DND-41 (cell line): ENCODE measurements around the gene ZFYVE1.
"Not testable (repeated sequence)": the region's sequence is repeated elsewhere in the genome, so short reads cannot be mapped to it uniquely, and the experiment has no call there.

ENCODE experiments used
- ATAC-seq: fragments of 200-7000 bp; cut with Tn5 transposase; 3 replicates; pipeline ENCODE4 v1.9.1; 2021; ENCODE audit warnings: low read depth; ENCODE audit not compliant: insufficient read depth
- DNase-seq: peaks from one replicate; pipeline ENCODE4 v3.0.0-alpha.2; 2020
- H2AFZ ChIP-seq: 2 replicates; pipeline ENCODE4 v1.6.0; 2012; ENCODE audit warnings: low read depth, low read length
- H3K27ac ChIP-seq: 2 replicates; pipeline ENCODE4 v1.5.1; 2012; ENCODE audit warnings: low read length, inconsistent platforms
- H3K27me3 ChIP-seq: fragments of 200-600 bp; sonication (generic); 2 replicates; pipeline ENCODE4 v1.6.0; 2012; ENCODE audit warnings: low read length, mild to moderate bottlenecking, inconsistent platforms; ENCODE audit not compliant: insufficient read depth, poor library complexity
- H3K36me3 ChIP-seq: 2 replicates; pipeline ENCODE4 v1.5.1; 2012; ENCODE audit warnings: low read length, inconsistent platforms; ENCODE audit not compliant: insufficient read depth
- H3K4me1 ChIP-seq: 2 replicates; pipeline ENCODE4 v1.5.1; 2012; ENCODE audit warnings: mild to moderate bottlenecking, low read length; ENCODE audit not compliant: insufficient read depth
- H3K4me2 ChIP-seq: 2 replicates; pipeline ENCODE4 v1.6.0; 2012; ENCODE audit warnings: mild to moderate bottlenecking, moderate library complexity, low read length, inconsistent platforms; ENCODE audit not compliant: insufficient read depth
- H3K4me3 ChIP-seq, 2 experiments: fragments of 200-600 bp in 1 of 2; shearing (Covaris generic) in 1 of 2; 2 replicates each; pipeline ENCODE4 v1.5.1; 2012 to 2016; ENCODE audit warnings: inconsistent platforms in 2 of 2, low read length in 2 of 2, mild to moderate bottlenecking in 2 of 2, low read depth in 1 of 2, moderate library complexity in 1 of 2
- H3K79me2 ChIP-seq: 2 replicates; pipeline ENCODE4 v1.6.0; 2012; ENCODE audit warnings: low read length, inconsistent platforms; ENCODE audit not compliant: insufficient read depth
- H3K9ac ChIP-seq: 2 replicates; pipeline ENCODE4 v1.6.0; 2012; ENCODE audit warnings: low read depth, mild to moderate bottlenecking, inconsistent platforms, low read length, moderate library complexity
- H3K9me3 ChIP-seq: 2 replicates; pipeline ENCODE4 v1.5.1; 2012; ENCODE audit warnings: low read length, moderate library complexity, mild to moderate bottlenecking, inconsistent platforms; ENCODE audit not compliant: insufficient read depth, severe bottlenecking
- H4K20me1 ChIP-seq: 2 replicates; pipeline ENCODE4 v1.6.0; 2012; ENCODE audit warnings: low read length; ENCODE audit not compliant: insufficient read depth
- CTCF ChIP-seq: IDR thresholded peaks from 2 replicates; pipeline ENCODE4 v1.5.1; 2012; ENCODE audit warnings: borderline replicate concordance, low read length, moderate library complexity, mild to moderate bottlenecking; ENCODE audit not compliant: poor library complexity, severe bottlenecking; ENCODE audit errors: extremely low read depth
- EZH2 ChIP-seq: IDR thresholded peaks from 3 replicates; pipeline ENCODE4 v1.6.1; 2012; ENCODE audit warnings: borderline replicate concordance, low read depth, mild to moderate bottlenecking, moderate library complexity, low read length, inconsistent platforms; ENCODE audit not compliant: severe bottlenecking

Gene ZFYVE1

DNA sequence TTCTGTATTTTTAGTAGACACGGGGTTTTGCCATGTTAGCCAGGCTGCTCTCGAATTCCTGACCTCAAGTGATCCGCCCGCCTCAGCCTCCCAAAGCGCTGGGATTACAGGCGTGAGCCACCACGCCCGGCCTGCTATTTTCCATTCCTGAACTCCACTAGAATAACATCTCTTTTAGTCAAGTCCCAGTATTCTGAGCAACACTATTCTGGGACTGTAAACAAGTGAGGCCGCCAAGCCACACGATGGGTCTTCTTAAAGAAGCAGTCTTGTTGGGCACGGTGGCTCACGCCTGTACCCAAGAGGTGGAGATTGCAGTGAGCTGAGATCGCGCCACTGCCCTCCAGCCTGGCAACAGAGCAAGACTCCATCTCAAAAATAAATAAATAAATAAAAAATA, 11.4 kb downstream of the ZFYVE1 start:
- not testable (repeated sequence) for H3K4me1 ChIP-seq, H3K4me2 ChIP-seq, DNase-seq, H3K27ac ChIP-seq, H2AFZ ChIP-seq, H3K9ac ChIP-seq, H3K9me3 ChIP-seq, H3K4me3 ChIP-seq, ATAC-seq, H4K20me1 ChIP-seq, H3K27me3 ChIP-seq
- Histone ChIP-seq H3K79me2 (peaks cover 32% of the 10 kb centered on the region), H3K36me3 (peaks cover 53% of the 10 kb centered on the region)

DNA sequence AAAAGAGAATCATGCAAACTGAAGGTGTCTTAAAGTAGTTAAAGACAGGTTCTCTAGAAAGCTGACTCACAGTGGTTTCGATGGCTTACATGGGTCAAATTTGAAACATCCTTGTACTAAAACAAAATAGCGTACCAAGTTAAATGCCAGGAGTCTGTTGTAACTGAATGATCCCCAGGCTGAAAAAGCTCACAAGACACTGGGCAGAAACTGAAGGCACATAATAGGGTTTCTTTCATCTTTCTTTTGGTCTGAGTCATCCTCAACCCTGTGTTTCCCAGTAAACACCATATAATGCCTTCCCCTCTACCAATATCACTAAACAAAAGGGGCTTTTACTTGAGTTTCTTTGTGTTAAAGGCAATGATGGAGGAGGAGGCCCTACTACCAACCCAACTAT, 12.8 kb downstream of the ZFYVE1 start:
- no peak overlapping the region for H3K4me2 ChIP-seq
- no peak for DNase-seq
- no peak overlapping the region for H3K4me3 ChIP-seq

GRCh38 chr14:73011189-73011588, 15.7 kb downstream of the ZFYVE1 start:
- peaks cover 38% of the 10 kb centered on the region for H3K79me2 ChIP-seq
- not testable (repeated sequence) for H2AFZ ChIP-seq, H3K9ac ChIP-seq, H3K4me1 ChIP-seq, H3K27me3 ChIP-seq, DNase-seq, H3K4me2 ChIP-seq, H3K9me3 ChIP-seq, H3K4me3 ChIP-seq, H3K27ac ChIP-seq, ATAC-seq, H4K20me1 ChIP-seq
- H3K36me3 ChIP-seq: peaks cover 54% of the 10 kb centered on the region

More for the DNA sequence above, 12.8 kb downstream of the ZFYVE1 start:
- no peak for ATAC-seq
- peaks cover 35% of the 10 kb centered on the region for H3K79me2 ChIP-seq
- H3K4me1 ChIP-seq: no peaks in the 10 kb centered on the region
- H3K9ac ChIP-seq: no peak overlapping the region
- H3K27me3 ChIP-seq: no peaks in the 10 kb centered on the region
- H3K9me3 ChIP-seq: no peaks in the 10 kb centered on the region
- H3K36me3 ChIP-seq: peaks cover 53% of the 10 kb centered on the region
- H4K20me1 ChIP-seq: no peaks in the 10 kb centered on the region; the same call in 1 of the 2 replicates
- no peak overlapping the region for H3K27ac ChIP-seq
- no peak for TF ChIP-seq CTCF
- no peak for TF ChIP-seq EZH2
- no peak overlapping the region for H2AFZ ChIP-seq

- Histone ChIP-seq H4K20me1 (peaks cover 12% of the 10 kb centered on the region), H3K9ac (no peak overlapping the region), H3K79me2 (peaks cover 54% of the 10 kb centered on the region), H2AFZ (no peak overlapping the region), H3K27ac (no peak overlapping the region), H3K4me2 (no peak overlapping the region), H3K9me3 (no peaks in the 10 kb centered on the region), H3K27me3 (no peaks in the 10 kb centered on the region), H3K4me3 (no peak overlapping the region), H3K36me3 (peaks cover 49% of the 10 kb centered on the region), H3K4me1 (no peaks in the 10 kb centered on the region)
- no peak for DNase-seq
- TF ChIP-seq EZH2: no peak
- TF ChIP-seq CTCF: no peak
- no peak for ATAC-seq
Observed at GRCh38 chr14:73008501-73008900, 18.4 kb downstream of the ZFYVE1 start.
